ENCODE data around the gene CTSO. TPM values are rescaled to one million over a fixed set of nuclear protein-coding genes. Genes with fewer than 3 reads are reported as not detected.
"Not testable (repeated sequence)": the region's sequence is repeated elsewhere in the genome, so short reads cannot be mapped to it uniquely, and the experiment has no call there.

Gene CTSO
- total RNA-seq, 3 donors from 2014 or later (not counting 1 experiment from before 2014, with no cell fraction given), result 20.3 to 25.2 (median 22.2) TPM

- Histone ChIP-seq H3K4me1 (ENCODE audit: control insufficient read depth, insufficient read depth, low read length) (no peaks in the 10 kb centered on the region), H3K27me3 (ENCODE audit: control insufficient read depth, insufficient read depth, low read length) (no peaks in the 10 kb centered on the region), H3K27ac (ENCODE audit: low read length) (no peak overlapping the region), H3K9me3 (ENCODE audit: control insufficient read depth, insufficient read depth, low read length) (no peaks in the 10 kb centered on the region), H3K36me3 (ENCODE audit: control insufficient read depth, insufficient read depth, low read length) (peaks cover 21% of the 10 kb centered on the region), H3K4me3 (ENCODE audit: low read length) (no peak overlapping the region)
- WGBS (ENCODE audit: insufficient coverage), result 85% methylated on average over 5 of the region's 6 CpGs
- intact Hi-C loops (cut with micrococcal nuclease), result no loop called here
- Mint-ChIP-seq H3K27ac (no peak overlapping the region), H3K27me3 (ENCODE audit: low read depth in 2 of 2) (no peaks in the 10 kb centered on the region), H3K9me3 (no peaks in the 10 kb centered on the region), H3K4me1 (peaks cover 0 to under 1% of the 10 kb centered on the region in 2 donors), H3K4me3 (no peak overlapping the region), H3K36me3 (no peaks in the 10 kb centered on the region)
- TF ChIP-seq CTCF (IDR thresholded peaks at IDR 0.05), result no peak
- no peak for DNase-seq
- no peak for ATAC-seq
Measured at GRCh38 chr4:155941085-155941790, 12.4 kb downstream of the CTSO start.

- no peaks in the 10 kb centered on the region for H3K27me3 Mint-ChIP-seq (ENCODE audit: low read depth in 2 of 2)
- no peaks in the 10 kb centered on the region for H3K9me3 Mint-ChIP-seq
- ATAC-seq, result no peak
- Histone ChIP-seq H3K36me3 (ENCODE audit: control insufficient read depth, insufficient read depth, low read length) (peaks cover 14% of the 10 kb centered on the region), H3K27ac (ENCODE audit: low read length) (no peak overlapping the region), H3K4me3 (ENCODE audit: low read length) (no peak overlapping the region), H3K4me1 (ENCODE audit: control insufficient read depth, insufficient read depth, low read length) (no peaks in the 10 kb centered on the region), H3K27me3 (ENCODE audit: control insufficient read depth, insufficient read depth, low read length) (no peaks in the 10 kb centered on the region), H3K9me3 (ENCODE audit: control insufficient read depth, insufficient read depth, low read length) (no peaks in the 10 kb centered on the region)
- DNase-seq, result no peak
- H3K4me1 Mint-ChIP-seq, result no peaks in the 10 kb centered on the region
- H3K27ac Mint-ChIP-seq, result no peak overlapping the region
- no peaks in the 10 kb centered on the region for H3K36me3 Mint-ChIP-seq
- WGBS (ENCODE audit: insufficient coverage), result 94% methylated on average over 3 of the region's 4 CpGs
- intact Hi-C loops (cut with micrococcal nuclease), result no loop called here
- no peak for TF ChIP-seq CTCF (IDR thresholded peaks at IDR 0.05)
- H3K4me3 Mint-ChIP-seq, result no peak overlapping the region
Measured at GRCh38 chr4:155935389-155935986, 18.2 kb downstream of the CTSO start.

- H3K4me1 ChIP-seq (ENCODE audit: control insufficient read depth, insufficient read depth, low read length); H3K9me3 ChIP-seq (ENCODE audit: control insufficient read depth, insufficient read depth, low read length); H3K4me3 Mint-ChIP-seq; DNase-seq; H3K4me1 Mint-ChIP-seq; intact Hi-C loops (cut with micrococcal nuclease); H3K4me3 ChIP-seq (ENCODE audit: low read length); H3K9me3 Mint-ChIP-seq; H3K36me3 Mint-ChIP-seq; H3K27me3 ChIP-seq (ENCODE audit: control insufficient read depth, insufficient read depth, low read length); H3K27ac Mint-ChIP-seq; ATAC-seq; H3K27me3 Mint-ChIP-seq (ENCODE audit: low read depth in 2 of 2); H3K36me3 ChIP-seq (ENCODE audit: control insufficient read depth, insufficient read depth, low read length); H3K27ac ChIP-seq (ENCODE audit: low read length): not testable (repeated sequence)
- 95% methylated on average over 4 of the region's 4 CpGs for WGBS (ENCODE audit: insufficient coverage)
Measured at GRCh38 chr4:155934634-155935033, 19.0 kb downstream of the CTSO start.

GRCh38 chr4:155931634-155932033, 22.0 kb downstream of the CTSO start:
- Histone ChIP-seq H3K4me3 (ENCODE audit: low read length) (no peak overlapping the region), H3K9me3 (ENCODE audit: control insufficient read depth, insufficient read depth, low read length) (no peaks in the 10 kb centered on the region), H3K27ac (ENCODE audit: low read length) (no peak overlapping the region), H3K4me1 (ENCODE audit: control insufficient read depth, insufficient read depth, low read length) (no peaks in the 10 kb centered on the region), H3K27me3 (ENCODE audit: control insufficient read depth, insufficient read depth, low read length) (no peaks in the 10 kb centered on the region), H3K36me3 (ENCODE audit: control insufficient read depth, insufficient read depth, low read length) (no peaks in the 10 kb centered on the region)
- TF ChIP-seq CTCF (IDR thresholded peaks at IDR 0.05), result no peak
- Mint-ChIP-seq H3K27ac (no peak overlapping the region), H3K4me1 (no peaks in the 10 kb centered on the region), H3K27me3 (ENCODE audit: low read depth in 2 of 2) (no peaks in the 10 kb centered on the region), H3K36me3 (peaks cover 12% of the 10 kb centered on the region), H3K9me3 (no peaks in the 10 kb centered on the region), H3K4me3 (no peak overlapping the region)
- intact Hi-C loops (cut with micrococcal nuclease), result no loop called here
- ATAC-seq, result no peak
- WGBS (ENCODE audit: insufficient coverage), result no CpG with 5 or more reads among the region's 4 CpGs
- DNase-seq, result no peak
